VCaP (cell line): ENCODE results near the gene NGEF.

Source experiments
- H3K27ac ChIP-seq: fragments of 450-650 bp; 2 replicates; pipeline ENCODE4 v1.5.1; 2017
- CTCF ChIP-seq: fragments of 450-650 bp; conservative IDR thresholded peaks from 2 replicates; pipeline ENCODE4 v1.5.1; 2017; ENCODE audit warnings: mild to moderate bottlenecking, moderate library complexity

The NGEF gene

GRCh38 chr2:232882085-232882484 is 131.0 kb downstream of the NGEF start:
- no peak for TF ChIP-seq CTCF
- H3K27ac ChIP-seq = no peak overlapping the region

- no peak overlapping the region for H3K27ac ChIP-seq
- no peak for TF ChIP-seq CTCF
These were observed 132.2 kb downstream of the NGEF start for GRCh38 chr2:232880764-232881351.

- TF ChIP-seq CTCF = no peak
- no peak overlapping the region for H3K27ac ChIP-seq
These were observed 133.2 kb downstream of the NGEF start for GRCh38 chr2:232879618-232880494.

GRCh38 chr2:232878855-232879617 is 134.0 kb downstream of the NGEF start:
- H3K27ac ChIP-seq = no peak overlapping the region
- no peak for TF ChIP-seq CTCF

GRCh38 chr2:232877940-232878511 is 135.0 kb downstream of the NGEF start:
- no peak overlapping the region for H3K27ac ChIP-seq
- no peak for TF ChIP-seq CTCF

GRCh38 chr2:232876978-232877441 is 136.0 kb downstream of the NGEF start:
- peak overlapping the region; percentile 72 for H3K27ac ChIP-seq
- TF ChIP-seq CTCF = no peak
